ENCODE measurements around the gene MPST. TPM values are rescaled to one million over a fixed set of nuclear protein-coding genes. Genes with fewer than 3 reads are reported as not detected.

MPST gene
- total RNA-seq, 1 experiment from 2014 or later: 68.6 TPM

GRCh38 chr22:37049224-37049623, 29.7 kb downstream of the MPST start:
- no peaks in the 10 kb centered on the region for H3K36me3 ChIP-seq (ENCODE audit: control insufficient read depth in 1 of 2, insufficient read depth in 2 of 2, low read length in 2 of 2)
- no TSS peak for BruUV-seq (replicated peaks)
- no peak overlapping the region for H3K4me2 ChIP-seq (ENCODE audit: low read length)
- ChIA-PET RAD21 (ENCODE audit: low non-redundant PET in 1 of 2, low total read pairs in 2 of 2, uncharacterized antibody in 2 of 2, unreplicated experiment in 2 of 2) (no interaction called here), POLR2A (no interaction called here), CTCF (no interaction called here)
- no peak overlapping the region for H3K9ac ChIP-seq (ENCODE audit: low read length)
- intact Hi-C loops (cut with micrococcal nuclease): no loop called here
- no peaks in the 10 kb centered on the region for H3K9me3 ChIP-seq (ENCODE audit: control insufficient read depth in 1 of 2, insufficient read depth in 1 of 2, low read depth in 1 of 2, low read length in 2 of 2)
- H3K27me3 ChIP-seq (ENCODE audit: insufficient read depth, low read length): no peaks in the 10 kb centered on the region
- no peaks in the 10 kb centered on the region for H4K20me1 ChIP-seq (ENCODE audit: insufficient read depth)
- no peak overlapping the region for H2AFZ ChIP-seq (ENCODE audit: low read depth, low read length, poor library complexity, severe bottlenecking)
- TF ChIP-seq CBX3 (IDR thresholded peaks at IDR 0.05; ENCODE audit: low read depth) (no peak), RAD21 (IDR thresholded peaks at IDR 0.05; ENCODE audit: low read depth) (no peak), FOSL1 (IDR thresholded peaks at IDR 0.05; ENCODE audit: low read depth) (no peak), REST (IDR thresholded peaks at IDR 0.05; ENCODE audit: low read depth) (no peak)
- H3K9me2 ChIP-seq (ENCODE audit: insufficient read depth): no peaks in the 10 kb centered on the region
- ATAC-seq (no peak), DNase-seq (ENCODE audit: low read depth, low spot score) (no peak)
- no peaks in the 10 kb centered on the region for H3K79me2 ChIP-seq (ENCODE audit: insufficient read depth, low read length)
- peaks cover 5 to 26% of the 10 kb centered on the region in 2 experiments; a peak in 3 of 4 replicates for H3K4me1 ChIP-seq (ENCODE audit: control insufficient read depth in 1 of 2, insufficient read depth in 2 of 2, low read length in 2 of 2)
- no peak overlapping the region for H3K4me3 ChIP-seq (replicated peaks in 1 of 2; ENCODE audit: low read depth in 1 of 2, low read length in 2 of 2)
- no peak overlapping the region for H3K27ac ChIP-seq (ENCODE audit: low read depth, low read length)

- no peak for DNase-seq (ENCODE audit: low read depth, low spot score)
- Histone ChIP-seq H2AFZ (ENCODE audit: low read depth, low read length, poor library complexity, severe bottlenecking) (no peak overlapping the region), H3K9ac (ENCODE audit: low read length) (no peak overlapping the region), H3K27me3 (ENCODE audit: insufficient read depth, low read length) (no peaks in the 10 kb centered on the region), H3K9me2 (ENCODE audit: insufficient read depth) (no peaks in the 10 kb centered on the region), H3K4me1 (ENCODE audit: control insufficient read depth in 1 of 2, insufficient read depth in 2 of 2, low read length in 2 of 2) (peaks cover 5 to 11% of the 10 kb centered on the region in 2 experiments; a peak in 2 of 4 replicates), H3K4me3 (replicated peaks in 1 of 2; ENCODE audit: low read depth in 1 of 2, low read length in 2 of 2) (no peak overlapping the region), H3K27ac (ENCODE audit: low read depth, low read length) (no peak overlapping the region), H3K36me3 (ENCODE audit: control insufficient read depth in 1 of 2, insufficient read depth in 2 of 2, low read length in 2 of 2) (no peaks in the 10 kb centered on the region), H3K79me2 (ENCODE audit: insufficient read depth, low read length) (no peaks in the 10 kb centered on the region), H3K9me3 (ENCODE audit: control insufficient read depth in 1 of 2, insufficient read depth in 1 of 2, low read depth in 1 of 2, low read length in 2 of 2) (no peaks in the 10 kb centered on the region), H3K4me2 (ENCODE audit: low read length) (peak overlapping the region; percentile 86; the same call in 1 of the 2 replicates), H4K20me1 (ENCODE audit: insufficient read depth) (no peaks in the 10 kb centered on the region)
- RAD21 ChIA-PET (ENCODE audit: low non-redundant PET in 1 of 2, low total read pairs in 2 of 2, uncharacterized antibody in 2 of 2, unreplicated experiment in 2 of 2): no interaction called here
- BruUV-seq (replicated peaks): no TSS peak
- no peak for ATAC-seq
- intact Hi-C loops (cut with micrococcal nuclease): no loop called here
- CTCF ChIA-PET: interaction anchor here (0.7 to 1.7 kb wide), 3 partner anchors 8 to 405 kb away, joined by 3 to 5 read pairs (median 4); no protein-coding TSS in a partner anchor
- POLR2A ChIA-PET: no interaction called here
- TF ChIP-seq JUND (IDR thresholded peaks at IDR 0.05) (no peak), SRF (IDR thresholded peaks at IDR 0.05; ENCODE audit: low read depth) (no peak), CEBPB (IDR thresholded peaks at IDR 0.05; ENCODE audit: low read depth) (no peak), ZNF274 (IDR thresholded peaks at IDR 0.05; ENCODE audit: low read depth, low read length) (no peak), YY1 (IDR thresholded peaks at IDR 0.05; ENCODE audit: extremely low read depth, insufficient replicate concordance, low read depth, low read length) (no peak), EZH2 (IDR thresholded peaks at IDR 0.05) (no peak), RAD21 (IDR thresholded peaks at IDR 0.05; ENCODE audit: low read depth) (no peak), FOSL1 (IDR thresholded peaks at IDR 0.05; ENCODE audit: low read depth) (no peak), POLR2AphosphoS5 (IDR thresholded peaks at IDR 0.05; ENCODE audit: low read depth, low read length) (no peak), ATF3 (IDR thresholded peaks at IDR 0.05) (no peak), TCF7L2 (IDR thresholded peaks at IDR 0.05; ENCODE audit: borderline replicate concordance, extremely low read depth, insufficient read depth, insufficient read length) (no peak), REST (IDR thresholded peaks at IDR 0.05; ENCODE audit: low read depth) (no peak), EGR1 (IDR thresholded peaks at IDR 0.05; ENCODE audit: low read depth) (no peak)
These were observed 31.4 kb downstream of the MPST start for GRCh38 chr22:37050913-37051312.
